GM21515 (cell line): ENCODE results near the gene PHF23.
A peak's percentile ranks its signal among the peaks of the same experiment; 100 is the strongest.

Source experiments
- ATAC-seq: cut with Tn5 transposase; IDR thresholded peaks from one replicate; pipeline ENCODE4 v1.9.1; 2021; ENCODE audit not compliant: unreplicated experiment

The PHF23 gene

DNA sequence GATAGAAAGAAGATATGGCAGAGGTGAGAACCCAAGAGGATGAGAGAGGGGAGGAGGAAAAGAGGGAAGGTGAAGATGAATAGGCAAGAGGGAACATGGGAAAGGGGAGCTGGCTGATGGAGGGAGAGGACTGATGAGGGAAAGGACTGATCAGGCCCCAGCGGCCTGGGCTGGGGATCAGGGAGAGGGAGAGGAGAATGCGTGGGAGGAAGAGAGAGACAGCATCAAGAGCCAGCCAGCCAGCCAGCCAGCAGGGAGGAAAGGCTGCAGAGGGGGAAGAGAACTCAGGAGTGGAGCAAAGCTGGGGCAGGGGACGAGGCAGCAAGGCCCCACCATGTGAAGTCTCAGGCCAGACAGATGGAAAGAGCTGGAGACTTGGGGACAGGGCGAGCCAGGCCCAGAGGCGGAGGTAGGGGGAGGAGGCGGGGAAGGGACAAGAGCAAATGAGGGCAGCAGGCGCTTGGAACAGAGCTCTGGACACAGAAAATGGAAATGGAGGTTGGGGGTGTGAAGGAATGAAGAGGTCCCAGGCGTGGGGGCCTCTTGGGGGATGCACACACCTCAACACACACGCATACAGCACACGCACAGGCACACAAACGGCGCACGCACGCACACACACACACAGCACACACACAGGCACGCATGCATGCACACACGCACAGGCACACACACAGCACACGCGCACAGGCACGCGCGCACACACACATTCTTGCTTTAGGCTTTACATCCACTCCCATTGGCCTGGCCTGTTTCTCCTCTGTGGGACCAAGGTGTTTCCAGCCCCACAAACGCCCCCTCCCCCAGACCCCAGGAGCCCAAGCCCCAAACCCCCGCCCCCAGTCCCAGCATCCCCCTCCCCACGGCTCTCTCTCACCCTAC is 31.9 kb downstream of the PHF23 start:
- ATAC-seq: no peak

GRCh38 chr17:7205561-7205960 is 33.7 kb downstream of the PHF23 start:
- no peak for ATAC-seq

DNA sequence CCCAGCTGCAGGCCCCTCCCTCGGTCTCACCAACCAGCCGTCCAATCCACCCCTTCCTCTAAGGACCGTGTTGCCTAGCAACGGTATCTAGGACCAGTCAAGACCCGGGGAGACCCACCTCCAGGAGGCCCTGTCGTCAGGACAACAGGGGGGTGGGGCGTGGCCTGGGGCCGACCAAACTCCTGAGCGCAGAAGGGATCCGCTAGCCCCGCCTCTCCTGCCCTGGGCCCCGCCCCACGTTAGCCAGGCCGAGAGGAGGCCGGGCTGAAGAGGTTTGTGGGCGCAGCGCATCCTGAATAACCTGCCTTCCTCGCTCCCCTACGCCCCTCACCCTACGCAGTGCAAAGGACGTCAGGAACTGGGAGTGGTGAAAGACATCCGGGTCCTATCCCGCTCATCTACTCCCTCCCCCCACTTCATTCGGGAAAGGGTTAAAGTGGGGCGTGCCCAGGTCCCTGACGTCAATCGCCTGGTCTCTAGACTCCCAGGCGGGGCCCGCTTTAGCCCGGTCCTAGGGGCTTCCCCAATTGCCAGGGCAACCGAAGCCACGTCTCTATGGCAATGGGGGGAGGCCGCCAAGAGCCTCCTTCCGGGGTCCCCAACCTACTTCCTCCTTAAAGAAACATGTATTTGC is 34.3 kb downstream of the PHF23 start:
- peak; percentile 66 for ATAC-seq

GRCh38 chr17:7204336-7204735 is 34.9 kb downstream of the PHF23 start:
- no peak for ATAC-seq

DNA sequence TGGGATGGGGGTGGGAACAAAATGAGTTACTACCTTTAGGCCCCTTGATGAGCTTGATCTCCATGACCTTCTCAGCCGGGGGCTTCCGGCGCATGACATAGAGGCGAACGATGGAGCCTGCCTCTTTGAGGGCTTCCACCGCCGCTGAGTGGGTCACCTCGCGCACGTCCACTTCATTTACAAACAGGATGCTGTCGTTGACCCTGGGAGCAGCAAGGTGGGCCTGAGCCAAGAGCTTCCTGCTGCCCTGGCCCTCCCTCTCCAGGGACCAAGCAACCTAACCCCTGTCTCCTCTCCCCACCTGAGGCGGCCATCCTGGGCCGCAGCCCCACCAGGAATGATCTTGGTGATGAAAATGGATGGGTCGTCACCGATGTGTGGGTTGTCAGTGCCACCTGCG is 35.9 kb downstream of the PHF23 start:
- no peak for ATAC-seq

- ATAC-seq: no peak
Measured at GRCh38 chr17:7196651-7197401, 42.4 kb downstream of the PHF23 start.

DNA sequence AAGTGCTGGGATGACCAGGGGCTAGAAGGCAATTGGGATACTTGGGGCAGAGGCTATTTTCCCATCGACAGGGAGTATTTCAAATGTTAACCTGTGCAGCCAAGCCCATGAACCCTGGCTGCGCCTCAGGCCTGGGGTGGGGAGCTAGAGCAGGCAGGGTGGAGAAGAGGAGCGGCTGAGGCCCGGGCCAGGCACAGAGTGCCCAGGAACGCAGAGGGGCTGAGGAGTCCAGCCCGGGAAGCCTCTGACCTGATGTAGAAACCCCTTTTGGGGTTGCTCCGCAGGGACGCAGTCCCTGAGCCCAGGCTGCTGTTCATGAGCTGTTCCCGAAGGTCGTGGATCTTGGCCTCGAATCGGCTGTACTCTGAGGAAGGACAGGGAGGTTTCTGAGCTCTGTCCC is 43.3 kb downstream of the PHF23 start:
- no peak for ATAC-seq

DNA sequence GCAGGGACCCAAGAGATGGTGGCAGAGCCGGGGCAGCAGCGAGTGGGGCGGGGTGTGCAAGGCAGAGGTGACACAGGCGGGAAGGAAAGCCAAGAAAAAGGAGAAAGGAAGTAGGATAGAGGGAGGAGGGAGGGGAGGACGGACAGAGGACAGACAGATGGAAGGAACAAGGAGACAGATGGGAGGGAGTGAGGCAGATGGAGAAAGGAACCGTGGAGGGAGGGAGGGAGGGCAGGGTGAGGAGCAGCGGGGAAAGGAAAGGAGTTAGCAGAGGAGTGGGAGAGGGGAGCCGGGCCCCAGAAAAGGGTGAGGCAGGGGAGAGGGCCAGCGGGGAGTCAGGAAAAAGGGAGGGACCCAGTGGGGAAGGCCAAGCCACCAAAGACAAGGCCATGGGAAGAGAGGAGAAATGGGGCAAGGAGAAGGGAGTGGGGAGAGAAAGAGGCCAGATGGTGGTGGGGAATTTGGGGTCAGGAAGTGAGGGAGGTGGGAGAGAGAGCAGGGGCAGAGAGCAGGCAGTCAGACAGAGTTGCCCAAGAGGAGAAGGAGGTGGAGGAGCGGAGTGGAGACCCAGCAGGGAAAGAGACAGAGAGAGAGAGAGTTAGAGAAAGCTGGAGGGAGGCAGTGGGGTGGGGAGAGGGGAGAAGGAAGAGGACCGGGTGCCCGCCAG is 46.9 kb downstream of the PHF23 start:
- no peak for ATAC-seq

DNA sequence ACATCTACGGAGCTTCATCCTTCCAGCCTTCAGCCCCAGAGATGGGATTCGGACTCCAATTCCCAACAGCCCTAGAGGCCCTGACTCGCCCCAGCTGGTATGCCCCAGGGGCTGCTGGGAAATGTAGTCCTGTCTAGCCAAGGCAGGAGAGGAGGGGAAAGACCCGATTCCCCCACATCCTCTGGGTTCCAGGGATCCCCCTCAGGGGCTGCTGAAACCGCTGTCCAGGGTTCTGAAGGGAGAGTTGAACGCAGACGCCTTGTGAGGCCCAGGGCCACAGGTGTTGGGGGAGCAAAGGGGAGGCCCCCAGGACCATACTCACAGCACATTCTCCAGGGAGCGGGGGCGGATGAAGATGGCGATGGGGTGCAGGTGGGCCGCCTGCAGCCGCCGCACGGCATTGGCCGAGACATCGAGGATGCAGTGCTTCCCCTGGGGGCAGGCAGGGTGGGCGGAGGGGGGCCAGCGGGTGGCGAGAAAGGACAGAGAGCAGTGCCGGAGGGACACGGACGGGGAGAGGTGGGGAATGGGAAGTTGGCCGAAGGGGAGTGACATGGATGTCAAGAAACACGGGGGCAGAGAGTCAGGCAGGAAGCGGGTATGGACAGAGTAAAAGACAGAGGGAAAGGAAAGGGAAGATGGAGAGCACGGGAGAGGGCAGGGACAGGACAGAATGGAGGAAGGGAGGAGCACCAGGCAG is 47.5 kb downstream of the PHF23 start:
- ATAC-seq: no peak

GRCh38 chr17:7191069-7191468 is 48.2 kb downstream of the PHF23 start:
- no peak for ATAC-seq

DNA sequence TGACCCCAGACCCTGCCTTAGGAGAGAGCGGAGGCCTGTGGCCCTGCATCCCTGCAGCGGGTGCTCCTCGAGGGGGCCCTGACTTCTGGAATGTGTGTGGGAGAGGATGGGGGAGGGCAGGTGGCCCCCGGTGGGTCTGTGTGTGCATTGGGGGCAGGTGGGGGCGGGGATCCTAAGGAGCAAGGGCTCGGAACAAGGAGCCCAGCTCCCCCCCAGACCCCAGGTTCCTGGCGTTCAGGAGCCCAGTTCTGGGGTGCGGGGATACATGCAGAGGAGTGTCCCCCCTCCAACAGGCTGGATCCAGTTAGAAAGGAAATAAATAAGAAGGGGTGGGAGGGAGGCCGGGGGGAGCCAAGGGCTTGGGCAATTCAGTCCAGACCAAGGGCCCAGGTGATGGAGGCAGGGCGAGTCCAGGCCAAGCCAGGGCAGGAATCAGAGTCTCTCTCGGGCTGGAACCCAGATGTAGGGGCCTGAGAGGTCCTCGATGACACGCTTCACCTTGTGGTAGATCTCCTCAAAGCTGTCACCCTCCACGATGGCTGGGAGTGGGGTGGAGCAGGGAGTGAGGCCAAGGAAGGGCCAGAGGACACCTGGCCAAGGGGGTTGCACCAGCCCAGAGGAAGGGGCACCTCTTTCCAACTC is 48.9 kb downstream of the PHF23 start:
- ATAC-seq: no peak

GRCh38 chr17:7186241-7186640 is 53.0 kb downstream of the PHF23 start:
- no peak for ATAC-seq
